DND-41 (cell line): Measurements from ENCODE around the gene DUSP1.

Experiments used
- ATAC-seq: fragments of 200-7000 bp; cut with Tn5 transposase; 3 replicates; pipeline ENCODE4 v1.9.1; 2021; ENCODE audit warnings: low read depth; ENCODE audit not compliant: insufficient read depth
- DNase-seq: peaks from one replicate; pipeline ENCODE4 v3.0.0-alpha.2; 2020
- H2AFZ ChIP-seq: 2 replicates; pipeline ENCODE4 v1.6.0; 2012; ENCODE audit warnings: low read depth, low read length
- H3K27ac ChIP-seq: 2 replicates; pipeline ENCODE4 v1.5.1; 2012; ENCODE audit warnings: low read length, inconsistent platforms
- H3K27me3 ChIP-seq: fragments of 200-600 bp; sonication (generic); 2 replicates; pipeline ENCODE4 v1.6.0; 2012; ENCODE audit warnings: low read length, mild to moderate bottlenecking, inconsistent platforms; ENCODE audit not compliant: insufficient read depth, poor library complexity
- H3K36me3 ChIP-seq: 2 replicates; pipeline ENCODE4 v1.5.1; 2012; ENCODE audit warnings: low read length, inconsistent platforms; ENCODE audit not compliant: insufficient read depth
- H3K4me1 ChIP-seq: 2 replicates; pipeline ENCODE4 v1.5.1; 2012; ENCODE audit warnings: mild to moderate bottlenecking, low read length; ENCODE audit not compliant: insufficient read depth
- H3K4me2 ChIP-seq: 2 replicates; pipeline ENCODE4 v1.6.0; 2012; ENCODE audit warnings: mild to moderate bottlenecking, moderate library complexity, low read length, inconsistent platforms; ENCODE audit not compliant: insufficient read depth
- H3K4me3 ChIP-seq, 2 experiments: fragments of 200-600 bp in 1 of 2; shearing (Covaris generic) in 1 of 2; 2 replicates each; pipeline ENCODE4 v1.5.1; 2012 to 2016; ENCODE audit warnings: inconsistent platforms in 2 of 2, low read length in 2 of 2, mild to moderate bottlenecking in 2 of 2, low read depth in 1 of 2, moderate library complexity in 1 of 2
- H3K79me2 ChIP-seq: 2 replicates; pipeline ENCODE4 v1.6.0; 2012; ENCODE audit warnings: low read length, inconsistent platforms; ENCODE audit not compliant: insufficient read depth
- H3K9ac ChIP-seq: 2 replicates; pipeline ENCODE4 v1.6.0; 2012; ENCODE audit warnings: low read depth, mild to moderate bottlenecking, inconsistent platforms, low read length, moderate library complexity
- H3K9me3 ChIP-seq: 2 replicates; pipeline ENCODE4 v1.5.1; 2012; ENCODE audit warnings: low read length, moderate library complexity, mild to moderate bottlenecking, inconsistent platforms; ENCODE audit not compliant: insufficient read depth, severe bottlenecking
- H4K20me1 ChIP-seq: 2 replicates; pipeline ENCODE4 v1.6.0; 2012; ENCODE audit warnings: low read length; ENCODE audit not compliant: insufficient read depth
- CTCF ChIP-seq: IDR thresholded peaks from 2 replicates; pipeline ENCODE4 v1.5.1; 2012; ENCODE audit warnings: borderline replicate concordance, low read length, moderate library complexity, mild to moderate bottlenecking; ENCODE audit not compliant: poor library complexity, severe bottlenecking; ENCODE audit errors: extremely low read depth
- EZH2 ChIP-seq: IDR thresholded peaks from 3 replicates; pipeline ENCODE4 v1.6.1; 2012; ENCODE audit warnings: borderline replicate concordance, low read depth, mild to moderate bottlenecking, moderate library complexity, low read length, inconsistent platforms; ENCODE audit not compliant: severe bottlenecking

DUSP1 gene

DNA sequence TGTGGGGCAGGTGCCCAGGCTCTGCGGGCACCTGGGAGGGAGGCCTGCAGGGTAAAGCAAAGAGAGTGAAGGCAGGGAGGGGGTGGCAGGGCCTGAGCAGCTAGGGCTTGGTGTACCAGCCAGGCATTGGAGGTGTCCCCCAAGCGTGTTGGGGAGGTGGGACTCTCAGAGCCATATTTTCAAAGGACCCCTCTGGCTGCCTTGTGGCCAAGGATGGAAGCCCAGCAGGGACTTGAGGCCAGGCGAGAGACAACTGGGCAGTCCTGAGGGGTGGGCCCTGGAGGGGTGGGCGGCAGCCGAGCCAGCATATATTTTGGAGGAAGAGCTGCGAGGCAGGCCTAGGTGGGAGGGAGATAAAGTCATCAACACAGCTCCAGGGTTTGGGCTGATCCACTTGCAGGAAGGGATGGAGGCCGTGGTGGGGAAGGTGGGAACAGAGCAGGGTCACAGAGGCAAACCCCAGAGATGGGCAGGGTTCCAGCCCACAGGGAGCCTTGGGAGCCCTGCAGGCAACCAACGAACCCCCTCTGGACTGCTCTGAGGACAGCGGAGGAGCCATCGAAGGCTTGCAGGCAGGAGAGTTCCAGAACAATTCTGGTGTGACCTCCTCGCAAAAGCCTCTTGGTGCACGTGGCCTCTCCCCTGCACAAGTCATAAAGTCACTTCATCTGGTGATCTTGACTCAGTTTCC, 35.7 kb downstream of the DUSP1 start:
- Histone ChIP-seq H3K4me2 (no peak overlapping the region), H3K9ac (no peak overlapping the region), H3K79me2 (no peaks in the 10 kb centered on the region), H3K4me3 (no peak overlapping the region), H3K27ac (no peak overlapping the region), H3K27me3 (peaks cover 4% of the 10 kb centered on the region), H2AFZ (no peak overlapping the region), H4K20me1 (no peaks in the 10 kb centered on the region), H3K36me3 (no peaks in the 10 kb centered on the region), H3K9me3 (no peaks in the 10 kb centered on the region), H3K4me1 (no peaks in the 10 kb centered on the region)
- no peak for TF ChIP-seq CTCF
- no peak for TF ChIP-seq EZH2
- DNase-seq: no peak
- ATAC-seq: no peak

DNA sequence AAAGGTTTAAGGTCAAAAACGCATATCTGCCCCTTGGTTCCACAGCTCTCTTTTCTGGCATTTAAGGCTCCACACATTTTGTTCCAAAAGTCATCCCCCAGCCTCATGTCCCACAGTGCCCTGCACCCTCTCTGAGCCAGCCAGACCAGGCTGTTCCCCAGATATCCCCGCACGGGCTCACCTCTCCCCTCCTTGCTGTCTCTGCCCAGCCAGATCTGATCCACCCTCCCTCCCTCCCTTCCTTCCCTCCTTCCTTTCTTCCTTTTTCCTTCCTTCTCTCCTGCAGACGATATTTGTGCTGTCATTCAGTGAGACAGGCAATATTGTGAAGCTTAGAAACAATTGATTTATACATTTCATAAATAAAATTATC, 37.0 kb downstream of the DUSP1 start:
- Histone ChIP-seq H3K4me1 (no peaks in the 10 kb centered on the region), H3K9me3 (no peaks in the 10 kb centered on the region), H3K9ac (no peak overlapping the region), H2AFZ (no peak overlapping the region), H3K4me3 (no peak overlapping the region), H3K27me3 (peaks cover 4% of the 10 kb centered on the region), H3K27ac (no peak overlapping the region), H3K36me3 (no peaks in the 10 kb centered on the region), H4K20me1 (no peaks in the 10 kb centered on the region), H3K79me2 (no peaks in the 10 kb centered on the region), H3K4me2 (no peak overlapping the region)
- DNase-seq: no peak
- ATAC-seq: no peak
- TF ChIP-seq CTCF (no peak), EZH2 (no peak)

GRCh38 chr5:172733131-172733973, 37.6 kb downstream of the DUSP1 start:
- H3K27me3 ChIP-seq: peaks cover 4% of the 10 kb centered on the region
- H4K20me1 ChIP-seq: no peaks in the 10 kb centered on the region
- no peaks in the 10 kb centered on the region for H3K36me3 ChIP-seq
- H3K27ac ChIP-seq: no peak overlapping the region
- H3K4me3 ChIP-seq: no peak overlapping the region
- H3K9ac ChIP-seq: no peak overlapping the region
- no peaks in the 10 kb centered on the region for H3K4me1 ChIP-seq
- TF ChIP-seq EZH2: no peak
- no peak for TF ChIP-seq CTCF
- H2AFZ ChIP-seq: no peak overlapping the region
- no peak for ATAC-seq
- DNase-seq: no peak
- H3K9me3 ChIP-seq: no peaks in the 10 kb centered on the region
- H3K4me2 ChIP-seq: no peak overlapping the region
- no peaks in the 10 kb centered on the region for H3K79me2 ChIP-seq
